Endothelial cell of umbilical vein (primary cell): ENCODE data around the gene CDHR5. TPM values are rescaled to one million over a fixed set of nuclear protein-coding genes. Genes with fewer than 3 reads are reported as not detected.

Source experiments
- BruUV-seq: library from RNA; stranded (reverse); fragments of 400-500 nt; replicated peaks from 2 replicates; lab custom pipeline; 2021; lab: Mats Ljungman, UMichigan
- CTCF ChIA-PET: fragments of 300-600, 350-600 bp; sonication (Branson Sonifier 250); formaldehyde crosslinking; loops from one replicate; lab custom pipeline; 2021; ENCODE audit warnings: antibody characterized with exemption, inconsistent platforms; lab: Charles Lee
- POLR2A ChIA-PET: fragments of 300-600, 350-600 bp; sonication (Branson Sonifier 250); formaldehyde crosslinking; loops from one replicate; lab custom pipeline; 2021; ENCODE audit warnings: antibody characterized with exemption, inconsistent platforms; lab: Charles Lee
- DNase-seq: peaks from one replicate; pipeline ENCODE4 v3.0.0-alpha.2; 2011; ENCODE audit warnings: low read depth, low spot score
- FAIRE-seq: peaks from 2 replicates; lab custom pipeline; 2011; peaks lifted over from hg19 to GRCh38; lab: Jason Lieb, UNC
- H2AFZ ChIP-seq: 2 replicates; pipeline ENCODE4 v1.6.0; 2012; ENCODE audit warnings: low read depth, low read length, control low read depth, inconsistent platforms
- H3K27ac ChIP-seq: 2 replicates; pipeline ENCODE4 v1.5.1; 2011; ENCODE audit warnings: low read depth, mild to moderate bottlenecking, control low read depth, low read length, moderate library complexity; ENCODE audit not compliant: insufficient read depth
- H3K27me3 ChIP-seq, 2 experiments: 2 replicates each; pipeline versions ENCODE4 v1.6.0 to v1.6.1; 2011; ENCODE audit warnings: low read length in 2 of 2, mixed read lengths in 1 of 2; ENCODE audit not compliant: control insufficient read depth in 2 of 2, insufficient read depth in 2 of 2
- H3K36me3 ChIP-seq, 2 experiments: 2 replicates in 1 of 2; 3 replicates in 1 of 2; pipeline ENCODE4 v1.5.1; 2011; ENCODE audit warnings: low read length in 2 of 2, mild to moderate bottlenecking in 1 of 2, moderate library complexity in 1 of 2; ENCODE audit not compliant: control insufficient read depth in 2 of 2, insufficient read depth in 2 of 2; ENCODE audit errors: extremely low read depth in 1 of 2
- H3K4me1 ChIP-seq: 3 replicates; pipeline ENCODE4 v1.5.1; 2011; ENCODE audit warnings: mild to moderate bottlenecking, low read length; ENCODE audit not compliant: control insufficient read depth, insufficient read depth; ENCODE audit errors: extremely low read depth
- H3K4me2 ChIP-seq: 2 replicates; pipeline ENCODE4 v1.6.1; 2011; ENCODE audit warnings: low read length, control low read depth, mixed read lengths; ENCODE audit not compliant: insufficient read depth
- H3K4me3 ChIP-seq, 3 experiments: fragments of 200-600 bp in 1 of 3; sonication (generic), shearing (Covaris generic) in 1 of 3; replicated peaks in 1 of 3; 2 replicates each; pipeline ENCODE4 v1.5.1; 2011 to 2016; ENCODE audit warnings: control low read depth in 3 of 3, low read length in 3 of 3, mild to moderate bottlenecking in 2 of 3, inconsistent platforms in 1 of 3, low read depth in 1 of 3, moderate library complexity in 1 of 3; ENCODE audit not compliant: insufficient read depth in 1 of 3
- H3K79me2 ChIP-seq: 2 replicates; pipeline ENCODE4 v1.6.0; 2012; ENCODE audit warnings: low read length, inconsistent platforms; ENCODE audit not compliant: control insufficient read depth, insufficient read depth
- H3K9ac ChIP-seq: replicated peaks from 2 replicates; pipeline ENCODE3; 2011; ENCODE audit warnings: low read length, control low read depth; ENCODE audit not compliant: insufficient read depth; ENCODE audit errors: extremely low read depth
- H3K9me1 ChIP-seq: replicated peaks from 3 replicates; pipeline ENCODE4 v1.6.0; 2011; ENCODE audit warnings: mild to moderate bottlenecking, low read length; ENCODE audit not compliant: control insufficient read depth, insufficient read depth; ENCODE audit errors: extremely low read depth
- H3K9me3 ChIP-seq: replicated peaks from 2 replicates; pipeline ENCODE4 v1.5.1; 2012; ENCODE audit warnings: low read length, inconsistent platforms; ENCODE audit not compliant: control insufficient read depth, insufficient read depth
- H4K20me1 ChIP-seq: replicated peaks from 2 replicates; pipeline ENCODE3; 2011; ENCODE audit warnings: mild to moderate bottlenecking, low read length; ENCODE audit not compliant: control insufficient read depth, insufficient read depth; ENCODE audit errors: extremely low read depth
- EZH2 ChIP-seq: IDR thresholded peaks from 2 replicates; pipeline ENCODE4 v1.6.1; 2012; ENCODE audit warnings: borderline replicate concordance, low read depth, mild to moderate bottlenecking, moderate library complexity, low read length, inconsistent platforms; ENCODE audit not compliant: severe bottlenecking
- FOS ChIP-seq: IDR thresholded peaks from 2 replicates; pipeline ENCODE4 v1.6.1; 2011; ENCODE audit warnings: mild to moderate bottlenecking, low read length, moderate library complexity, borderline replicate concordance; ENCODE audit not compliant: insufficient read depth
- GATA2 ChIP-seq: IDR thresholded peaks from 2 replicates; pipeline ENCODE4 v1.7.0; 2011; ENCODE audit warnings: low read depth, mild to moderate bottlenecking, moderate library complexity, mixed read lengths, low read length; ENCODE audit not compliant: insufficient read length, insufficient read depth
- POLR2AphosphoS5 ChIP-seq: IDR thresholded peaks from 2 replicates; pipeline ENCODE4 v1.6.1; 2012; ENCODE audit warnings: low read depth, mild to moderate bottlenecking, control low read depth, low read length, moderate library complexity; ENCODE audit not compliant: insufficient read depth
- dilution Hi-C: fragments of 300-500 bp; cut with MboI; formaldehyde crosslinking; loops from one replicate; pipeline ENCODE4 v1.15.0; 2019; ENCODE audit warnings: low sequenced_read_pairs; ENCODE audit not compliant: extremely low pct_ligation_motif_present
- intact Hi-C: fragments of 100-400 bp; cut with micrococcal nuclease; formaldehyde crosslinking; loops from one replicate; pipeline ENCODE4 v1.10.0; 2022
- polyA plus RNA-seq, 4 experiments: library from polyadenylated mRNA; depleted of rRNA in 3 of 4; stranded (reverse) in 3 of 4; unstranded in 1 of 4; fragments of >200 nt; gene quantifications; 2 replicates each; pipeline versions ENCODE4 v1.2.1 to v1.2.3, GENCODE V29; 2011 to 2012; ENCODE audit warnings: missing spikeins in 1 of 4
- total RNA-seq: library from RNA; stranded (reverse); gene quantifications from 2 replicates; pipeline ENCODE4 v1.2.3, GENCODE V29; 2021
- TF ChIP-seq, protein P1 (sequence below), 2 donors: IDR thresholded peaks; 1 replicate in 1 of 2; 2 replicates in 1 of 2; pipeline ENCODE4 v1.5.1; 2011; ENCODE audit warnings: low read length in 2 of 2, mild to moderate bottlenecking in 2 of 2, moderate library complexity in 2 of 2, control low read depth in 1 of 2, inconsistent platforms in 1 of 2, low read depth in 1 of 2; ENCODE audit not compliant: insufficient read depth in 1 of 2; ENCODE audit errors: extremely low read depth in 1 of 2

CDHR5 gene
- total and polyA plus RNA-seq, 2 donors (not counting 3 experiments of a cell fraction or from before 2014, with no cell fraction given), result not detected

DNA sequence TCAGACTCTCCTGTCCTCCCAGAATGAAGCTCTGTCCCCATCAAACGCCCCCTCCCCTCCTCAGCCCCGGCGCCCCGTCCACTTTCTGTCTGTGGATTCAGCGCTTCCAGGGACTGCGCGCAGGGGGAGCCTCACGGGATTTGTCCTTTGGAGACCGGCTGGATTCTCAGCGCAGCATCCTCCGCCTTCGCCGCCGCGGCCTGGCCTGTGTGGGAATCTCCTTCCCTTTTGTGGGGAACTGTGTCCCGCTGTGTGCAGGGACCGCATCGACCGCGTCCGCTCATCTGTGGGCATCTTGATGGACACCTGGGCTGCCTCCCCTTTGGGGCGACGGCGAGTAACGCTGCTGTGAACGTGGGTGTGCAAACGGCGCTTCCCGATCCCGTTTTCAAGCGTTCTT is 3.3 kb upstream of the CDHR5 start:
- Histone ChIP-seq H3K9me1 (no peaks in the 10 kb centered on the region), H3K4me3 (no peak overlapping the region), H3K9me3 (no peaks in the 10 kb centered on the region), H3K9ac (no peak overlapping the region), H3K27me3 (peaks cover 4 to 14% of the 10 kb centered on the region in 2 experiments), H3K4me1 (no peaks in the 10 kb centered on the region), H3K79me2 (no peaks in the 10 kb centered on the region), H2AFZ (no peak overlapping the region), H3K4me2 (no peak overlapping the region), H4K20me1 (no peaks in the 10 kb centered on the region), H3K27ac (no peak overlapping the region), H3K36me3 (no peaks in the 10 kb centered on the region)
- dilution Hi-C loops (no loop called here), intact Hi-C loops (no loop called here)
- DNase-seq, result no peak
- no peak for FAIRE-seq
- CTCF ChIA-PET, result interaction anchor here (0.8 kb wide), 1 partner anchor 19 kb away, joined by 3 read pairs; no protein-coding TSS in a partner anchor
- POLR2A ChIA-PET, result no interaction called here
- TF ChIP-seq, protein P1, sequence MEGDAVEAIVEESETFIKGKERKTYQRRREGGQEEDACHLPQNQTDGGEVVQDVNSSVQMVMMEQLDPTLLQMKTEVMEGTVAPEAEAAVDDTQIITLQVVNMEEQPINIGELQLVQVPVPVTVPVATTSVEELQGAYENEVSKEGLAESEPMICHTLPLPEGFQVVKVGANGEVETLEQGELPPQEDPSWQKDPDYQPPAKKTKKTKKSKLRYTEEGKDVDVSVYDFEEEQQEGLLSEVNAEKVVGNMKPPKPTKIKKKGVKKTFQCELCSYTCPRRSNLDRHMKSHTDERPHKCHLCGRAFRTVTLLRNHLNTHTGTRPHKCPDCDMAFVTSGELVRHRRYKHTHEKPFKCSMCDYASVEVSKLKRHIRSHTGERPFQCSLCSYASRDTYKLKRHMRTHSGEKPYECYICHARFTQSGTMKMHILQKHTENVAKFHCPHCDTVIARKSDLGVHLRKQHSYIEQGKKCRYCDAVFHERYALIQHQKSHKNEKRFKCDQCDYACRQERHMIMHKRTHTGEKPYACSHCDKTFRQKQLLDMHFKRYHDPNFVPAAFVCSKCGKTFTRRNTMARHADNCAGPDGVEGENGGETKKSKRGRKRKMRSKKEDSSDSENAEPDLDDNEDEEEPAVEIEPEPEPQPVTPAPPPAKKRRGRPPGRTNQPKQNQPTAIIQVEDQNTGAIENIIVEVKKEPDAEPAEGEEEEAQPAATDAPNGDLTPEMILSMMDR (IDR thresholded peaks at IDR 0.05; ENCODE audit: extremely low read depth in 1 of 2, insufficient read depth in 1 of 2, low read depth in 1 of 2, low read length in 2 of 2), result no peak
- TF ChIP-seq POLR2AphosphoS5 (no peak), EZH2 (peak; percentile 45), GATA2 (no peak)
- no TSS peak for BruUV-seq

DNA sequence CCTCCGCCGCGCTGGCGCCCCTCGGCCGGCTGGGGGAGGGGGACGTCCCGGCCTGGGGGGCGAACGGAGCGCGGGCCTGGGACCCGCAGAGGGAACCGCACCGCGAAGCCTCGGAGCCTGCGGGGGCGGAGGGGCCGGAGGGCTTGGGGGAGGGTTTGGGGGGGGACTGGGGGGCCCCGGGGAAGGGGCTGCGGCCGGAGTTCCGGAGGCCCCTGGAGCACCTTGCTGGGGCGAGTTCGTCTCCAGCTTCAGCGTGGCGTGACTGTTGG is 2.5 kb upstream of the CDHR5 start:
- ChIA-PET POLR2A (no interaction called here), CTCF (no interaction called here)
- FAIRE-seq (no peak), DNase-seq (no peak)
- H3K27ac ChIP-seq, result no peak overlapping the region
- H3K4me2 ChIP-seq, result no peak overlapping the region
- no peaks in the 10 kb centered on the region for H3K9me3 ChIP-seq
- no peaks in the 10 kb centered on the region for H3K4me1 ChIP-seq
- no peaks in the 10 kb centered on the region for H3K9me1 ChIP-seq
- H2AFZ ChIP-seq, result no peak overlapping the region
- peaks cover 4 to 14% of the 10 kb centered on the region in 2 experiments for H3K27me3 ChIP-seq
- intact Hi-C loops (no loop called here), dilution Hi-C loops (no loop called here)
- BruUV-seq, result no TSS peak
- H3K36me3 ChIP-seq, result no peaks in the 10 kb centered on the region
- no peak for TF ChIP-seq FOS
- no peak overlapping the region for H3K4me3 ChIP-seq
- no peaks in the 10 kb centered on the region for H4K20me1 ChIP-seq
- no peak overlapping the region for H3K9ac ChIP-seq
- no peaks in the 10 kb centered on the region for H3K79me2 ChIP-seq
